Vagina (tissue), 2 donors: ENCODE results near the gene KLHL21. TPM values are rescaled to one million over a fixed set of nuclear protein-coding genes. Genes with fewer than 3 reads are reported as not detected.

Experiments used
- DNase-seq, 2 donors: peaks; one replicate each; pipeline ENCODE4 v3.0.0-alpha.2; 2017; ENCODE audit errors: extremely low spot score in 2 of 2
- H3K27ac ChIP-seq: fragments of 200-600 bp; sonication (generic); one replicate; pipeline ENCODE4 v1.5.1; 2019
- H3K27me3 ChIP-seq: fragments of 200-600 bp; sonication (generic); one replicate; pipeline ENCODE4 v1.5.1; 2019
- H3K36me3 ChIP-seq, 2 donors: fragments of 200-600 bp; sonication (generic); one replicate each; pipeline ENCODE4 v1.5.1; 2017 to 2019
- H3K4me1 ChIP-seq: fragments of 200-600 bp; sonication (generic); one replicate; pipeline ENCODE4 v1.5.1; 2019
- H3K4me3 ChIP-seq, 2 donors: fragments of 200-600 bp; sonication (generic); 1 replicate in 1 of 2; 2 replicates in 1 of 2; pipeline ENCODE4 v1.5.1; 2016 to 2019
- H3K9me3 ChIP-seq: fragments of 200-600 bp; sonication (generic); one replicate; pipeline ENCODE4 v1.5.1; 2019
- POLR2A ChIP-seq, 2 donors: fragments of 450-650 bp; IDR thresholded peaks; one replicate each; pipeline ENCODE4 v1.6.1; 2017; ENCODE audit warnings: antibody characterized with exemption in 2 of 2, mild to moderate bottlenecking in 2 of 2, moderate library complexity in 2 of 2
- POLR2AphosphoS5 ChIP-seq, 2 donors: sonication (generic); formaldehyde crosslinking; IDR thresholded peaks; one replicate each; pipeline ENCODE4 v1.9.0; 2017; ENCODE audit warnings: antibody characterized with exemption in 2 of 2, mild to moderate bottlenecking in 2 of 2, low read depth in 1 of 2; ENCODE audit not compliant: insufficient read depth in 1 of 2
- intact Hi-C: fragments of 100-400 bp; cut with DNase I; formaldehyde crosslinking; loops from one replicate; pipeline ENCODE4 v1.15.1; 2023
- total RNA-seq: library from RNA; depleted of rRNA; stranded (reverse); fragments of >200 nt; gene quantifications from one replicate; pipeline ENCODE4 v1.2.3, GENCODE V29; 2016
- TF ChIP-seq, protein P1 (sequence below), 3 experiments: fragments of 450-650 bp in 2 of 3; fragments of 200-600 bp in 1 of 3; sonication (generic) in 1 of 3; IDR thresholded peaks; one replicate each; pipeline ENCODE4 v1.5.1; 2017 to 2019; ENCODE audit warnings: antibody characterized with exemption in 3 of 3, mild to moderate bottlenecking in 2 of 3, moderate library complexity in 2 of 3

Gene KLHL21
- total RNA-seq, 1 donor from 2014 or later = 54.3 TPM

DNA sequence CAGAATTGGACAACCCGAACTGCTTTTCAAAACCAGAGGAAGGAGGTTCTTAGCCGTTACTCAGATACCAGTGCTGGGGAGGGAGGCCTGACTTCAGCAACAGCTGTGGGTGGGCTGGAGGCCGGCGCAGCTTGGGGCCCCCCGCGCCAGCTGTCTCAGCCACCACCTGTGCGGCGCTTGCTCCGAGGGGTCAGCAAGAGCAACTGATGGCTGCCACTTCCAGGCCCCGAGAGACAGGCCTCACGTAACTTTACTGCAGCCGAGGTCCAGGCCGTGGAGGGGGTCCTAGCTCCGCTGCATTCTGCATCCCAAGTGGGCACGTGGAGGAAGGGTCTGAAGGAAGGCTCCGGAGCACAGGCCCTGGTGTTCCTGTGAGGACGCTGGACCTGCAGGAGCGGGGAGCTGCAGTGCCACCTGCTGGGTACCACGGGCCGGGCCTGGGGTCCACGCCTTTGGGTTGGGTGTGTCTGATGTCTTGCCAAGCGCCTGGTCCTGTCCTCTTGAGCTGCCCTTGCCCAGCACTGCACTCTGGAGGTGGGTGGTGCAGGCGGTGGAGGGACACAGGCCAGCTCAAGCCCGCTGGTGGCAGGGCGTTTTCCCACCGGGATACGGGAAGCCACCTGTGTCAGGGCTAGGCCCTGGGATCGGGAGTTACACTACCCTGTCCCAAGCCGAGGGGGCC, 31.8 kb upstream of the KLHL21 start:
- no peaks in the 10 kb centered on the region for H3K9me3 ChIP-seq
- DNase-seq = no peak
- TF ChIP-seq POLR2A (IDR thresholded peaks at IDR 0.05) = no peak
- TF ChIP-seq, protein P1, sequence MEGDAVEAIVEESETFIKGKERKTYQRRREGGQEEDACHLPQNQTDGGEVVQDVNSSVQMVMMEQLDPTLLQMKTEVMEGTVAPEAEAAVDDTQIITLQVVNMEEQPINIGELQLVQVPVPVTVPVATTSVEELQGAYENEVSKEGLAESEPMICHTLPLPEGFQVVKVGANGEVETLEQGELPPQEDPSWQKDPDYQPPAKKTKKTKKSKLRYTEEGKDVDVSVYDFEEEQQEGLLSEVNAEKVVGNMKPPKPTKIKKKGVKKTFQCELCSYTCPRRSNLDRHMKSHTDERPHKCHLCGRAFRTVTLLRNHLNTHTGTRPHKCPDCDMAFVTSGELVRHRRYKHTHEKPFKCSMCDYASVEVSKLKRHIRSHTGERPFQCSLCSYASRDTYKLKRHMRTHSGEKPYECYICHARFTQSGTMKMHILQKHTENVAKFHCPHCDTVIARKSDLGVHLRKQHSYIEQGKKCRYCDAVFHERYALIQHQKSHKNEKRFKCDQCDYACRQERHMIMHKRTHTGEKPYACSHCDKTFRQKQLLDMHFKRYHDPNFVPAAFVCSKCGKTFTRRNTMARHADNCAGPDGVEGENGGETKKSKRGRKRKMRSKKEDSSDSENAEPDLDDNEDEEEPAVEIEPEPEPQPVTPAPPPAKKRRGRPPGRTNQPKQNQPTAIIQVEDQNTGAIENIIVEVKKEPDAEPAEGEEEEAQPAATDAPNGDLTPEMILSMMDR (IDR thresholded peaks at IDR 0.05) = peak in 1 of 3 experiments; percentile 38
- TF ChIP-seq POLR2AphosphoS5 (IDR thresholded peaks at IDR 0.05; ENCODE audit: insufficient read depth in 1 of 2, low read depth in 1 of 2) = no peak
- peaks cover 0 to 79% of the 10 kb centered on the region in 2 donors for H3K36me3 ChIP-seq
- H3K4me3 ChIP-seq = no peak overlapping the region
- intact Hi-C loops = loop anchor here (5.0 kb wide), 1 partner anchor 32 kb away; the partner anchor contains the start of gene KLHL21
- no peaks in the 10 kb centered on the region for H3K27me3 ChIP-seq
- H3K4me1 ChIP-seq = peaks cover 11% of the 10 kb centered on the region
- H3K27ac ChIP-seq = no peak overlapping the region

DNA sequence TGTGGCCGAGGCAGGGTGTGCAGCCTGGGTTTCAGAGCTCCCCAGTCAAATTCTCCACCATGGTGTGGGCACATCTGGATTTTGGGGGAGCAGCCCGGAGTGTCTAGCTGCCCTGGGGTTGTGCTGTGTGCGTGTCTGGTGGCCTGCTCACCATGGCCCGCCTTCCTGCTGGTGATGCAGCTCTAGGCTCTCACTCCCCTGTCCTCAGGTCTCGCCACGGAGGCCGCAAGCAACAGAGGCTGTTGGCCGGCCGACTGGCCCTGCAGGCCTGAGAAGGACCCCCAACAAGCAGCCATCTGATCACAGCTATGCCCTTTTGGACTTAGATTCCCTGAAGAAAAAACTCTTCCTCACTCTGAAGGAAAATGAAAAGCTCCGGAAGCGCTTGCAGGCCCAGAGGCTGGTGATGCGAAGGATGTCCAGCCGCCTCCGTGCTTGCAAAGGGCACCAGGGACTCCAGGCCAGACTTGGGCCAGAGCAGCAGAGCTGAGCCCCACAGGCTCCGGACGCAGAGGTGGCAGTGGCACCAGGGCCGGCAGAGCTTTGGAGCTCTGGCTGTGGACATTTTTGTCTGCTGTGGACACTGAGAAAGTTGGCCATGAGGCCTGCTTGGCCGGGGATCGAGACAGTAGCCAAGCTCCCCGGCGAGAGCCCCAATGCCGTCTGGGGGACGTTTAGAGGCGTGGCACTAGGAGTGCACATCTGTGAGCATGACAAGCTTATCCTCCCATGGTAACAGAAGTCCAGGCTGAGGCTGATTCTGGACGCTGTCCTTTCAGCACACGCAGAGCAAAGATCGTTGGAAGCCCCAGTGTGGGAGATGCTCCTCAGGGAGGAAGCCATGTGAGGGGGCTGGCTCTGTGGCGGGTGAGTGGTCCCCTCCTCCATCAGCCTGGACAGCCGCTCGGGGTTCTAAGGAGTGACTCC, 30.2 kb upstream of the KLHL21 start:
- H3K27me3 ChIP-seq = no peaks in the 10 kb centered on the region
- no peaks in the 10 kb centered on the region for H3K9me3 ChIP-seq
- peaks cover 15% of the 10 kb centered on the region for H3K4me1 ChIP-seq
- H3K4me3 ChIP-seq = no peak overlapping the region
- no peak overlapping the region for H3K27ac ChIP-seq
- no peak for TF ChIP-seq POLR2A (IDR thresholded peaks at IDR 0.05)
- TF ChIP-seq, protein P1 (IDR thresholded peaks at IDR 0.05) = no peak
- DNase-seq = no peak
- peaks cover 0 to 87% of the 10 kb centered on the region in 2 donors for H3K36me3 ChIP-seq
- intact Hi-C loops = no loop called here

DNA sequence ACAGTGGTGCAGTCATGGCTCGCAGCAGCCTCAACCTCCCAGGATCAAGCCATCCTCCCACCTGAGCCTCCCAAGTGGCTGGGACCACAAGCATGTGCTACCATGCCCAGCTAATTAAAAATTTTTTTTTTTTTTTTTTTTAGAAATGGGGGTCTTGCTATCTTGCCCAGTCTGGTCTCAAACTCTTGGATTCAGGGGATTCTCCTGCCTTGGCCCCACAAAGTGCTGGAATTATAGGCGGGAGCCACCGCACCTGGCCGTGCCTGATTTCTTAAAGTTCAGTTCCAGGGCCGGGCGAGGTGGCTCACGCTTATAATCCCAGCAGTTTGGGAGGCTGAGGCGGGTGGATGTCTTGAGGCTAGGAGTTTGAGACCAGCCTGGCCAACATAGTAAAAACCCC, 28.4 kb upstream of the KLHL21 start:
- Histone ChIP-seq H3K27me3 (no peaks in the 10 kb centered on the region), H3K27ac (no peak overlapping the region), H3K9me3 (no peaks in the 10 kb centered on the region), H3K4me1 (peaks cover 26% of the 10 kb centered on the region), H3K36me3 (peaks cover 0 to 70% of the 10 kb centered on the region in 2 donors), H3K4me3 (no peak overlapping the region)
- DNase-seq = no peak
- intact Hi-C loops = no loop called here
- TF ChIP-seq POLR2AphosphoS5 (IDR thresholded peaks at IDR 0.05; ENCODE audit: insufficient read depth in 1 of 2, low read depth in 1 of 2) = no peak
- no peak for TF ChIP-seq POLR2A (IDR thresholded peaks at IDR 0.05)
- TF ChIP-seq, protein P1 (IDR thresholded peaks at IDR 0.05) = no peak

DNA sequence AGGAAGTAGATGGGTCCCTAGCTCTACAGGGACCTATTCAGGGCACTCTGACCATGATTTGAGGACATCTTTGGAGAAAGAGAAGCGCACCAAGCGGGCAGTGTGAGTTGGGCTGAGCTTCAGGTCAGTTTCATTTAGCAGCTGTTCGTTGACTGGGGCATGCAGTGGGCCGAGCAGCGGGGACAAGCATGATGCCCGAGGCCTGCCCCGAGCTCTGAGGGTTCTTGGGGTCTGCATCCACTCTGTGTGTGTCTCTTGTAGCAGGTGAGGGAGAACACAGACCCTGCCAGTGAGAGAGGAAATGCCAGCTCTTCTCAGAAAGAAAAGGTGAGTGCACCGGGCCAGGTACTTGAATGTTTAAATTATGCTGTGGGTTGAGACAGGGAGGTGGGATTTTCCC, 27.4 kb upstream of the KLHL21 start:
- H3K36me3 ChIP-seq = peaks cover 0 to 60% of the 10 kb centered on the region in 2 donors
- H3K4me1 ChIP-seq = peaks cover 30% of the 10 kb centered on the region
- intact Hi-C loops = no loop called here
- H3K27ac ChIP-seq = no peak overlapping the region
- TF ChIP-seq, protein P1 (IDR thresholded peaks at IDR 0.05) = no peak
- no peak for TF ChIP-seq POLR2A (IDR thresholded peaks at IDR 0.05)
- TF ChIP-seq POLR2AphosphoS5 (IDR thresholded peaks at IDR 0.05; ENCODE audit: insufficient read depth in 1 of 2, low read depth in 1 of 2) = no peak
- H3K4me3 ChIP-seq = no peak overlapping the region
- H3K27me3 ChIP-seq = no peaks in the 10 kb centered on the region
- DNase-seq = no peak
- no peaks in the 10 kb centered on the region for H3K9me3 ChIP-seq
